GM21447 (cell line): Measurements from ENCODE around the gene NOD2.

ENCODE experiments used
- ATAC-seq: cut with Tn5 transposase; IDR thresholded peaks from one replicate; pipeline ENCODE4 v1.9.1; 2021; ENCODE audit not compliant: unreplicated experiment

Gene NOD2

GRCh38 chr16:50690177-50690576 is 3.2 kb upstream of the NOD2 start:
- no peak for ATAC-seq

- no peak for ATAC-seq
These were observed 785 bp upstream of the NOD2 start for GRCh38 chr16:50692644-50692998.

GRCh38 chr16:50694206-50694605 is 800 bp downstream of the NOD2 start:
- peak; percentile 30 for ATAC-seq

- ATAC-seq: no peak
These were observed 1.9 kb downstream of the NOD2 start for GRCh38 chr16:50695017-50696000.

- peak; percentile 30 for ATAC-seq
These were observed 2.7 kb downstream of the NOD2 start for GRCh38 chr16:50696126-50696525.

- ATAC-seq: peak; percentile 49
These were observed 3.4 kb downstream of the NOD2 start for GRCh38 chr16:50696575-50697420.

GRCh38 chr16:50697421-50697715 is 4.0 kb downstream of the NOD2 start:
- ATAC-seq: no peak

- ATAC-seq: peak; percentile 49
These were observed 4.7 kb downstream of the NOD2 start for GRCh38 chr16:50697881-50698767.

- ATAC-seq: no peak
These were observed 6.1 kb downstream of the NOD2 start for GRCh38 chr16:50699326-50700159.

- no peak for ATAC-seq
These were observed 9.3 kb downstream of the NOD2 start for GRCh38 chr16:50702725-50703124.

- ATAC-seq: no peak
These were observed 10.8 kb downstream of the NOD2 start for GRCh38 chr16:50704245-50704644.

- ATAC-seq: no peak
These were observed 12.2 kb downstream of the NOD2 start for GRCh38 chr16:50705436-50706110.

- ATAC-seq: no peak
These were observed 12.8 kb downstream of the NOD2 start for GRCh38 chr16:50706250-50706649.

GRCh38 chr16:50708373-50709060 is 15.1 kb downstream of the NOD2 start:
- no peak for ATAC-seq

- peak; percentile 75 for ATAC-seq
These were observed 15.8 kb downstream of the NOD2 start for GRCh38 chr16:50709061-50709684.

- ATAC-seq: no peak
These were observed 16.6 kb downstream of the NOD2 start for GRCh38 chr16:50709980-50710379.

- no peak for ATAC-seq
These were observed 17.6 kb downstream of the NOD2 start for GRCh38 chr16:50711040-50711439.

- no peak for ATAC-seq
These were observed 18.6 kb downstream of the NOD2 start for GRCh38 chr16:50711862-50712559.
